Gastroesophageal sphincter (tissue), 4 donors: ENCODE measurements around the gene NPFFR1. TPM values are rescaled to one million over a fixed set of nuclear protein-coding genes. Genes with fewer than 3 reads are reported as not detected.

ENCODE experiments used
- ATAC-seq: fragments of 150-250 bp; one replicate; pipeline ENCODE4 v1.9.1; 2016; ENCODE audit warnings: mild to moderate bottlenecking, moderate library complexity
- H3K27ac ChIP-seq, 4 donors: fragments of 200-600 bp; sonication (generic) in 3 of 4; 1 replicate in 3 of 4; 2 replicates in 1 of 4; pipeline ENCODE4 v1.5.1; 2016 to 2019
- H3K27me3 ChIP-seq: fragments of 200-600 bp; sonication (generic); one replicate; pipeline ENCODE4 v1.5.1; 2019
- H3K36me3 ChIP-seq, 2 donors: fragments of 200-600 bp; sonication (generic); one replicate each; pipeline ENCODE4 v1.5.1; 2019; ENCODE audit warnings: control low read depth in 1 of 2
- H3K4me1 ChIP-seq, 3 donors: fragments of 200-600 bp; sonication (generic); 1 replicate in 2 of 3; 2 replicates in 1 of 3; pipeline ENCODE4 v1.5.1; 2016 to 2019; ENCODE audit warnings: control low read depth in 2 of 3
- H3K4me3 ChIP-seq, 2 donors: fragments of 200-600 bp; sonication (generic); one replicate each; pipeline ENCODE4 v1.5.1; 2019; ENCODE audit warnings: mild to moderate bottlenecking in 1 of 2, moderate library complexity in 1 of 2
- H3K9me3 ChIP-seq, 3 donors: fragments of 200-600 bp; sonication (generic); one replicate each; pipeline ENCODE4 v1.5.1; 2017 to 2019; ENCODE audit warnings: control low read depth in 2 of 3
- CTCF ChIP-seq, 4 experiments: fragments of 200-600 bp in 2 of 4; fragments of 450-650 bp in 2 of 4; sonication (generic) in 1 of 4; IDR thresholded peaks; one replicate each; pipeline ENCODE4 v1.5.1; 2017 to 2019; ENCODE audit warnings: antibody characterized with exemption in 4 of 4, mild to moderate bottlenecking in 2 of 4, moderate library complexity in 2 of 4
- EP300 ChIP-seq: sonication (generic); formaldehyde crosslinking; IDR thresholded peaks from one replicate; pipeline ENCODE4 v1.6.1; 2017; ENCODE audit warnings: antibody characterized with exemption, mild to moderate bottlenecking
- POLR2A ChIP-seq, 2 donors: fragments of 450-650 bp; IDR thresholded peaks; one replicate each; pipeline ENCODE4 v1.6.1; 2017; ENCODE audit warnings: antibody characterized with exemption in 2 of 2, mild to moderate bottlenecking in 2 of 2, moderate library complexity in 1 of 2
- POLR2AphosphoS5 ChIP-seq: sonication (generic); formaldehyde crosslinking; IDR thresholded peaks from one replicate; pipeline ENCODE4 v1.6.1; 2017; ENCODE audit warnings: antibody characterized with exemption
- WGBS, 2 donors: methylation state at CpG; one replicate each; pipeline ENCODE4 v1.1.5; 2018; ENCODE audit warnings: low coverage in 1 of 2; 5-methylcytosine and 5-hydroxymethylcytosine counted together
- total RNA-seq, 4 donors: library from RNA; depleted of rRNA; stranded (reverse); fragments of >200 nt; gene quantifications; one replicate each; pipeline ENCODE4 v1.1.0, GENCODE V29; 2016

Gene NPFFR1
- total RNA-seq, 4 donors from 2014 or later: under 0.01 to 0.04 (median under 0.01) TPM; not detected in 1

GRCh38 chr10:70284542-70285475 is 1.0 kb upstream of the NPFFR1 start:
- WGBS, 2 donors: 62 to 92% methylated on average over 2 to 4 of the region's 4 CpGs
- Histone ChIP-seq H3K27ac (no peak overlapping the region), H3K9me3 (no peaks in the 10 kb centered on the region), H3K4me1 (peaks cover 0 to 10% (median 7%) of the 10 kb centered on the region in 3 donors), H3K4me3 (no peak overlapping the region), H3K27me3 (peaks cover 76% of the 10 kb centered on the region), H3K36me3 (no peaks in the 10 kb centered on the region)
- TF ChIP-seq EP300 (no peak), POLR2AphosphoS5 (no peak), POLR2A (IDR thresholded peaks at IDR 0.05) (no peak), CTCF (IDR thresholded peaks at IDR 0.05) (no peak)
- no peak for ATAC-seq

GRCh38 chr10:70283071-70283444 is 746 bp downstream of the NPFFR1 start:
- ATAC-seq: no peak
- Histone ChIP-seq H3K27me3 (peaks cover 73% of the 10 kb centered on the region), H3K36me3 (no peaks in the 10 kb centered on the region), H3K27ac (no peak overlapping the region), H3K4me1 (peaks cover 0 to 10% (median 7%) of the 10 kb centered on the region in 3 donors), H3K9me3 (no peaks in the 10 kb centered on the region), H3K4me3 (no peak overlapping the region)
- 50 to 70% methylated on average over 1 of the region's 1 CpG for WGBS, 2 donors
- no peak for TF ChIP-seq EP300
- no peak for TF ChIP-seq POLR2A (IDR thresholded peaks at IDR 0.05)
- no peak for TF ChIP-seq POLR2AphosphoS5
- TF ChIP-seq CTCF (IDR thresholded peaks at IDR 0.05): no peak

DNA sequence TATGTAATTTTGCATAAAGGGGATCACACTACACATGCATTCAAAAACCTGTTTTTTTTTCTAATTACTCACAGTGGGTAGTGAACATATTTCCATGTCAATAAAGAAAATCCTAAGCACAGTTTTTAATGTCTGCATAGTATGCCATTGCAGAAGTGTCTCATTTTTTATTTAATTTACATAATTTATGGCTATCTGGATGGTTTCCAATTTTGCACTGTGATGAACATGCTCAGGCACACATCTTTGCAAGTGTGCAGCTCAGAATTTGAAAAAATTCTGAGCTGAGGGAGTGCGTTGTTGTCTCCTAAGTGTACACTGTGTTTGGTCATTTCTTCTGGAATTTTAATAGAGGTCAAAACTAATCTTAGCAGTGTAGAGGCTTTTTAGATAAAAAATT is 2.2 kb downstream of the NPFFR1 start:
- H3K4me3 ChIP-seq: no peak overlapping the region
- peaks cover 60% of the 10 kb centered on the region for H3K27me3 ChIP-seq
- WGBS, 2 donors: 50 to 75% methylated on average over 1 of the region's 1 CpG
- ATAC-seq: no peak
- H3K9me3 ChIP-seq: no peaks in the 10 kb centered on the region
- H3K4me1 ChIP-seq: peaks cover 0 to 10% (median 7%) of the 10 kb centered on the region in 3 donors
- H3K27ac ChIP-seq: no peak overlapping the region
- no peak for TF ChIP-seq CTCF (IDR thresholded peaks at IDR 0.05)
- TF ChIP-seq POLR2AphosphoS5: no peak
- TF ChIP-seq EP300: no peak
- TF ChIP-seq POLR2A (IDR thresholded peaks at IDR 0.05): no peak
- H3K36me3 ChIP-seq: no peaks in the 10 kb centered on the region

DNA sequence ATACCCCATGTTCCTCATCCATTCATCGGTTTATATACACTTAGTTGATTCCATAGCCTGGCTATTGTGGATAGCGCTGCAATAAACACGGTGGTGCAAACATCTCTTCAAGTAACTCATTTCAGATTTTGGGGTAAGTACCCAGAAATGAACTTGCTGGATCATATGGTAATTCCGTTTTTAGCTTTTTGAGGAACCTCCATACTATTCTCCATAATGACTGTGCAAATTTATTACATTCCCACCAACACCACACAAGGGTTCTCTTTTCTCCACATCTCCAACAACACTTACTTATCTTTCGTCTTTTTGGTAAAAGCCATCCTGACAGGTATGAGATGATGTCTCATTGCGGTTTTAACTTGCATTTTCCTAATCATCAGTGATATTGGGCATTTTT is 3.7 kb downstream of the NPFFR1 start:
- no peak for ATAC-seq
- no peaks in the 10 kb centered on the region for H3K36me3 ChIP-seq
- WGBS, 2 donors: 85 to 98% methylated on average over 5 to 6 of the region's 6 CpGs
- TF ChIP-seq POLR2AphosphoS5: no peak
- TF ChIP-seq CTCF (IDR thresholded peaks at IDR 0.05): no peak
- no peak for TF ChIP-seq EP300
- TF ChIP-seq POLR2A (IDR thresholded peaks at IDR 0.05): no peak
- H3K27me3 ChIP-seq: peaks cover 45% of the 10 kb centered on the region
- peaks cover 0 to 12% (median 0%) of the 10 kb centered on the region in 3 donors for H3K9me3 ChIP-seq
- H3K27ac ChIP-seq: no peak overlapping the region
- peaks cover 0 to 10% (median 7%) of the 10 kb centered on the region in 3 donors for H3K4me1 ChIP-seq
- no peak overlapping the region for H3K4me3 ChIP-seq
